GM12873 (cell line): ENCODE results near the gene COL4A1.

Experiments used
- CTCF ChIP-seq: IDR thresholded peaks from 2 replicates; pipeline ENCODE4 v1.5.1; 2012; ENCODE audit warnings: low read depth, mild to moderate bottlenecking, moderate library complexity, low read length, control low read depth; ENCODE audit not compliant: insufficient read depth; ENCODE audit errors: missing control alignments

The COL4A1 gene

GRCh38 chr13:110303644-110304043 lies 3.3 kb downstream of the COL4A1 start:
- TF ChIP-seq CTCF = no peak

GRCh38 chr13:110302997-110303396 lies 4.0 kb downstream of the COL4A1 start:
- TF ChIP-seq CTCF = no peak

GRCh38 chr13:110301606-110302553 lies 5.1 kb downstream of the COL4A1 start:
- TF ChIP-seq CTCF = no peak

- no peak for TF ChIP-seq CTCF
Measured at GRCh38 chr13:110301083-110301482, 5.9 kb downstream of the COL4A1 start.

GRCh38 chr13:110300090-110300815 lies 6.7 kb downstream of the COL4A1 start:
- no peak for TF ChIP-seq CTCF

GRCh38 chr13:110299283-110299840 lies 7.6 kb downstream of the COL4A1 start:
- TF ChIP-seq CTCF = no peak
